ENCODE measurements around the gene TNFRSF17. TPM values are rescaled to one million over a fixed set of nuclear protein-coding genes. Genes with fewer than 3 reads are reported as not detected.
"Not testable (repeated sequence)": the region's sequence is repeated elsewhere in the genome, so short reads cannot be mapped to it uniquely, and the experiment has no call there.

TNFRSF17 gene
- total RNA-seq, 2 donors from 2014 or later: not detected

GRCh38 chr16:11950388-11950787 is 14.6 kb upstream of the TNFRSF17 start:
- H3K9me3 ChIP-seq (ENCODE audit: control insufficient read depth, low read length): no peaks in the 10 kb centered on the region
- Mint-ChIP-seq H3K9me3 (no peaks in the 10 kb centered on the region), H3K4me1 (no peaks in the 10 kb centered on the region), H3K27ac (no peak overlapping the region), H3K36me3 (ENCODE audit: low read depth) (no peaks in the 10 kb centered on the region), H3K27me3 (ENCODE audit: insufficient read depth) (no peaks in the 10 kb centered on the region), H3K4me3 (no peak overlapping the region)
- H3K27me3 ChIP-seq (ENCODE audit: control insufficient read depth, insufficient read depth, low read length, poor library complexity, severe bottlenecking): no peaks in the 10 kb centered on the region
- no peak overlapping the region for H3K9ac ChIP-seq (ENCODE audit: extremely low read depth, low read length, poor library complexity, severe bottlenecking)
- DNase-seq: no peak
- H3K27ac ChIP-seq (ENCODE audit: low read depth, low read length): no peak overlapping the region
- no peak overlapping the region for H3K4me3 ChIP-seq (ENCODE audit: low read length)
- WGBS, 2 experiments (ENCODE audit: insufficient coverage in 1 of 2, insufficient read length in 1 of 2): 92 to 98% methylated on average over 3 to 5 of the region's 5 CpGs
- no peaks in the 10 kb centered on the region for H3K36me3 ChIP-seq (ENCODE audit: control insufficient read depth, insufficient read depth, low read length)
- TF ChIP-seq CTCF (conservative IDR thresholded peaks at IDR 0.05): no peak
- no peaks in the 10 kb centered on the region for H3K4me1 ChIP-seq (ENCODE audit: control insufficient read depth, insufficient read depth, low read length)

- H3K27ac ChIP-seq (ENCODE audit: low read depth, low read length); H3K27me3 ChIP-seq (ENCODE audit: control insufficient read depth, insufficient read depth, low read length, poor library complexity, severe bottlenecking): not testable (repeated sequence)
- 90 to 91% methylated on average over 6 to 8 of the region's 8 CpGs for WGBS, 2 experiments (ENCODE audit: insufficient coverage in 1 of 2, insufficient read length in 1 of 2)
Measured at GRCh38 chr16:11953576-11953975, 11.4 kb upstream of the TNFRSF17 start.

GRCh38 chr16:11955713-11956123 is 9.3 kb upstream of the TNFRSF17 start:
- Mint-ChIP-seq H3K27me3 (ENCODE audit: insufficient read depth) (peaks cover 2% of the 10 kb centered on the region), H3K9me3 (no peaks in the 10 kb centered on the region), H3K4me1 (no peaks in the 10 kb centered on the region), H3K36me3 (ENCODE audit: low read depth) (no peaks in the 10 kb centered on the region), H3K27ac (peak overlapping the region; percentile 6), H3K4me3 (no peak overlapping the region)
- no peak for DNase-seq
- H3K27ac ChIP-seq (ENCODE audit: low read depth, low read length): no peak overlapping the region
- 79 to 81% methylated on average over 7 to 8 of the region's 8 CpGs for WGBS, 2 experiments (ENCODE audit: insufficient coverage in 1 of 2, insufficient read length in 1 of 2)
- H3K4me1 ChIP-seq (ENCODE audit: control insufficient read depth, insufficient read depth, low read length): no peaks in the 10 kb centered on the region
- H3K9me3 ChIP-seq (ENCODE audit: control insufficient read depth, low read length): no peaks in the 10 kb centered on the region
- no peak for TF ChIP-seq CTCF (conservative IDR thresholded peaks at IDR 0.05)
- no peaks in the 10 kb centered on the region for H3K27me3 ChIP-seq (ENCODE audit: control insufficient read depth, insufficient read depth, low read length, poor library complexity, severe bottlenecking)
- no peaks in the 10 kb centered on the region for H3K36me3 ChIP-seq (ENCODE audit: control insufficient read depth, insufficient read depth, low read length)
- H3K4me3 ChIP-seq (ENCODE audit: low read length): no peak overlapping the region
- H3K9ac ChIP-seq (ENCODE audit: extremely low read depth, low read length, poor library complexity, severe bottlenecking): no peak overlapping the region

More at GRCh38 chr16:11953576-11953975, 11.4 kb upstream of the TNFRSF17 start:
- not testable (repeated sequence) for DNase-seq; H3K4me1 Mint-ChIP-seq; H3K9me3 ChIP-seq (ENCODE audit: control insufficient read depth, low read length); H3K36me3 Mint-ChIP-seq (ENCODE audit: low read depth); H3K4me3 Mint-ChIP-seq; H3K9ac ChIP-seq (ENCODE audit: extremely low read depth, low read length, poor library complexity, severe bottlenecking); H3K36me3 ChIP-seq (ENCODE audit: control insufficient read depth, insufficient read depth, low read length); H3K4me3 ChIP-seq (ENCODE audit: low read length); H3K27ac Mint-ChIP-seq; H3K9me3 Mint-ChIP-seq; H3K4me1 ChIP-seq (ENCODE audit: control insufficient read depth, insufficient read depth, low read length); H3K27me3 Mint-ChIP-seq (ENCODE audit: insufficient read depth)

GRCh38 chr16:11956558-11956957 is 8.5 kb upstream of the TNFRSF17 start:
- peaks cover 2% of the 10 kb centered on the region for H3K27me3 Mint-ChIP-seq (ENCODE audit: insufficient read depth)
- no peaks in the 10 kb centered on the region for H3K9me3 Mint-ChIP-seq
- no peak for DNase-seq
- Histone ChIP-seq H3K4me3 (ENCODE audit: low read length) (no peak overlapping the region), H3K36me3 (ENCODE audit: control insufficient read depth, insufficient read depth, low read length) (no peaks in the 10 kb centered on the region), H3K27ac (ENCODE audit: low read depth, low read length) (no peak overlapping the region), H3K9ac (ENCODE audit: extremely low read depth, low read length, poor library complexity, severe bottlenecking) (no peak overlapping the region), H3K4me1 (ENCODE audit: control insufficient read depth, insufficient read depth, low read length) (no peaks in the 10 kb centered on the region), H3K9me3 (ENCODE audit: control insufficient read depth, low read length) (no peaks in the 10 kb centered on the region), H3K27me3 (ENCODE audit: control insufficient read depth, insufficient read depth, low read length, poor library complexity, severe bottlenecking) (no peaks in the 10 kb centered on the region)
- TF ChIP-seq CTCF (conservative IDR thresholded peaks at IDR 0.05): no peak
- H3K36me3 Mint-ChIP-seq (ENCODE audit: low read depth): no peaks in the 10 kb centered on the region
- H3K4me1 Mint-ChIP-seq: no peaks in the 10 kb centered on the region
- 100% methylated on average over 2 of the region's 2 CpGs for WGBS, 2 experiments (ENCODE audit: insufficient coverage in 1 of 2, insufficient read length in 1 of 2)
- H3K4me3 Mint-ChIP-seq: no peak overlapping the region
- H3K27ac Mint-ChIP-seq: no peak overlapping the region
